H9 (cell line): ENCODE measurements around the gene ANKRD29. TPM values are rescaled to one million over a fixed set of nuclear protein-coding genes. Genes with fewer than 3 reads are reported as not detected.

Source experiments
- DNase-seq: peaks from one replicate; pipeline ENCODE4 v3.0.0-alpha.2; 2017
- H2AFZ ChIP-seq: one replicate; pipeline ENCODE4 v1.6.1; 2013; ENCODE audit warnings: mild to moderate bottlenecking, low read length, control low read depth, moderate library complexity
- H2AK5ac ChIP-seq: 2 replicates; pipeline ENCODE4 v1.6.1; 2013; ENCODE audit warnings: low read length, control low read depth, mixed read lengths; ENCODE audit not compliant: insufficient read length
- H2BK120ac ChIP-seq: one replicate; pipeline ENCODE4 v1.6.1; 2013; ENCODE audit warnings: low read depth, mild to moderate bottlenecking, low read length, control low read depth, inconsistent platforms; ENCODE audit not compliant: poor library complexity, severe bottlenecking
- H2BK12ac ChIP-seq: 2 replicates; pipeline ENCODE4 v1.6.1; 2013; ENCODE audit warnings: low read length, control low read depth, mixed read lengths, low read depth; ENCODE audit not compliant: insufficient read length
- H2BK15ac ChIP-seq: 2 replicates; pipeline ENCODE4 v1.6.1; 2013; ENCODE audit warnings: low read depth, low read length, control low read depth
- H2BK20ac ChIP-seq: one replicate; pipeline ENCODE4 v1.6.1; 2013; ENCODE audit warnings: low read depth, mild to moderate bottlenecking, low read length, control low read depth, inconsistent platforms; ENCODE audit not compliant: poor library complexity, severe bottlenecking
- H2BK5ac ChIP-seq: 2 replicates; pipeline ENCODE4 v1.6.1; 2013; ENCODE audit warnings: low read length, control low read depth, mixed read lengths; ENCODE audit not compliant: insufficient read length
- H3K14ac ChIP-seq: 2 replicates; pipeline ENCODE4 v1.6.1; 2013; ENCODE audit warnings: low read length, control low read depth; ENCODE audit not compliant: insufficient read depth
- H3K18ac ChIP-seq: 2 replicates; pipeline ENCODE4 v1.6.1; 2013; ENCODE audit warnings: low read depth, mild to moderate bottlenecking, mixed read lengths, low read length, control low read depth; ENCODE audit not compliant: insufficient read length
- H3K23ac ChIP-seq: 2 replicates; pipeline ENCODE4 v1.6.1; 2013; ENCODE audit warnings: low read length, control low read depth, mixed read lengths, low read depth; ENCODE audit not compliant: insufficient read length
- H3K23me2 ChIP-seq: 2 replicates; pipeline ENCODE4 v1.6.1; 2013; ENCODE audit warnings: low read depth, mild to moderate bottlenecking, mixed read lengths, low read length, control low read depth; ENCODE audit not compliant: insufficient read length, poor library complexity, severe bottlenecking
- H3K27ac ChIP-seq: 2 replicates; pipeline ENCODE4 v1.5.1; 2013; ENCODE audit warnings: low read length, control low read depth, mixed read lengths, low read depth; ENCODE audit not compliant: insufficient read length
- H3K27me3 ChIP-seq: 2 replicates; pipeline ENCODE4 v1.6.1; 2013; ENCODE audit warnings: low read length, control low read depth, inconsistent platforms; ENCODE audit not compliant: insufficient read depth
- H3K4ac ChIP-seq: 2 replicates; pipeline ENCODE4 v1.6.1; 2013; ENCODE audit warnings: low read depth, mild to moderate bottlenecking, control low read depth, inconsistent platforms, low read length, moderate library complexity
- H3K4me1 ChIP-seq: 2 replicates; pipeline ENCODE4 v1.6.1; 2013; ENCODE audit warnings: low read length, control low read depth, inconsistent platforms; ENCODE audit not compliant: insufficient read depth
- H3K4me2 ChIP-seq: 2 replicates; pipeline ENCODE4 v1.6.1; 2013; ENCODE audit warnings: low read length, control low read depth, mixed read lengths; ENCODE audit not compliant: insufficient read length, insufficient read depth
- H3K56ac ChIP-seq: 2 replicates; pipeline ENCODE4 v1.6.1; 2013; ENCODE audit warnings: low read depth, mild to moderate bottlenecking, mixed read lengths, low read length, control low read depth; ENCODE audit not compliant: insufficient read length
- H3K79me1 ChIP-seq: 2 replicates; pipeline ENCODE4 v1.6.1; 2013; ENCODE audit warnings: low read depth, mild to moderate bottlenecking, moderate library complexity, low read length, control low read depth, inconsistent platforms; ENCODE audit not compliant: insufficient read depth, poor library complexity, severe bottlenecking
- H3K79me2 ChIP-seq: 2 replicates; pipeline ENCODE4 v1.6.1; 2013; ENCODE audit warnings: low read length, control low read depth, inconsistent platforms; ENCODE audit not compliant: insufficient read depth
- H3K9ac ChIP-seq: 2 replicates; pipeline ENCODE4 v1.6.1; 2013; ENCODE audit warnings: low read length, control low read depth, mixed read lengths; ENCODE audit not compliant: insufficient read length; ENCODE audit errors: extremely low read depth
- H3K9me3 ChIP-seq: one replicate; pipeline ENCODE4 v1.6.1; 2013; ENCODE audit warnings: low read depth, low read length, inconsistent platforms; ENCODE audit not compliant: control insufficient read depth
- H3T11ph ChIP-seq: one replicate; pipeline ENCODE4 v1.6.1; 2013; ENCODE audit warnings: mild to moderate bottlenecking, low read length, control low read depth, inconsistent platforms
- H4K20me1 ChIP-seq: one replicate; pipeline ENCODE4 v1.6.1; 2013; ENCODE audit not compliant: control insufficient read depth, insufficient read length, insufficient read depth
- H4K5ac ChIP-seq: 2 replicates; pipeline ENCODE4 v1.6.1; 2013; ENCODE audit warnings: low read depth, mild to moderate bottlenecking, mixed read lengths, low read length, control low read depth; ENCODE audit not compliant: insufficient read length
- H4K8ac ChIP-seq: replicated peaks from 2 replicates; pipeline ENCODE4 v1.6.1; 2013; ENCODE audit warnings: low read length, control low read depth, mixed read lengths, low read depth; ENCODE audit not compliant: insufficient read length
- H4K91ac ChIP-seq: 2 replicates; pipeline ENCODE4 v1.6.1; 2013; ENCODE audit warnings: low read depth, mild to moderate bottlenecking, moderate library complexity, mixed read lengths, low read length, control low read depth; ENCODE audit not compliant: insufficient read length
- H3K27ac Mint-ChIP-seq, 3 experiments: 2 replicates in 2 of 3; 3 replicates in 1 of 3; pipeline ENCODE4 v1.8.0; 2020 to 2021; ENCODE audit warnings: mixed read lengths in 3 of 3, mild to moderate bottlenecking in 1 of 3, moderate library complexity in 1 of 3
- H3K27me3 Mint-ChIP-seq: 2 replicates; pipeline ENCODE4 v1.8.0; 2021; ENCODE audit warnings: low read depth, mild to moderate bottlenecking, moderate library complexity, mixed read lengths
- H3K36me3 Mint-ChIP-seq, 3 experiments: 2 replicates in 2 of 3; 3 replicates in 1 of 3; pipeline ENCODE4 v1.8.0; 2020 to 2021; ENCODE audit warnings: low read depth in 3 of 3, mixed read lengths in 3 of 3; ENCODE audit not compliant: insufficient read depth in 1 of 3
- H3K4me1 Mint-ChIP-seq, 2 experiments: 2 replicates each; pipeline ENCODE4 v1.8.0; 2020; ENCODE audit warnings: mixed read lengths in 2 of 2
- H3K4me3 Mint-ChIP-seq, 2 experiments: 2 replicates in 1 of 2; 3 replicates in 1 of 2; pipeline ENCODE4 v1.8.0; 2020 to 2021; ENCODE audit warnings: mild to moderate bottlenecking in 2 of 2, mixed read lengths in 2 of 2, moderate library complexity in 1 of 2
- H3K9me3 Mint-ChIP-seq, 2 experiments: 2 replicates in 1 of 2; 3 replicates in 1 of 2; pipeline ENCODE4 v1.8.0; 2020; ENCODE audit warnings: mild to moderate bottlenecking in 2 of 2, mixed read lengths in 2 of 2, moderate library complexity in 1 of 2
- WGBS: extraction: QIAGEN DNeasy Blood & Tissue Kit; methylation state at CpG from one replicate; pipeline ENCODE4 v1.1.7; 2013; ENCODE audit warnings: missing lambda C conversion rate, low lambda C conversion rate, mixed read lengths; ENCODE audit not compliant: insufficient read length; ENCODE audit errors: extremely low coverage; 5-methylcytosine and 5-hydroxymethylcytosine counted together
- total RNA-seq: library from RNA; stranded (reverse); gene quantifications from 2 replicates; pipeline ENCODE4 v1.2.1, GENCODE V29; 2021
- TF ChIP-seq, protein P1 (sequence below): fragments of 200-600 bp; sonication (generic); conservative IDR thresholded peaks from 3 replicates; pipeline ENCODE4 v1.8.0; 2021; ENCODE audit warnings: antibody characterized with exemption, mild to moderate bottlenecking

The ANKRD29 gene
- total RNA-seq, 1 experiment from 2014 or later = 2.1 TPM

DNA sequence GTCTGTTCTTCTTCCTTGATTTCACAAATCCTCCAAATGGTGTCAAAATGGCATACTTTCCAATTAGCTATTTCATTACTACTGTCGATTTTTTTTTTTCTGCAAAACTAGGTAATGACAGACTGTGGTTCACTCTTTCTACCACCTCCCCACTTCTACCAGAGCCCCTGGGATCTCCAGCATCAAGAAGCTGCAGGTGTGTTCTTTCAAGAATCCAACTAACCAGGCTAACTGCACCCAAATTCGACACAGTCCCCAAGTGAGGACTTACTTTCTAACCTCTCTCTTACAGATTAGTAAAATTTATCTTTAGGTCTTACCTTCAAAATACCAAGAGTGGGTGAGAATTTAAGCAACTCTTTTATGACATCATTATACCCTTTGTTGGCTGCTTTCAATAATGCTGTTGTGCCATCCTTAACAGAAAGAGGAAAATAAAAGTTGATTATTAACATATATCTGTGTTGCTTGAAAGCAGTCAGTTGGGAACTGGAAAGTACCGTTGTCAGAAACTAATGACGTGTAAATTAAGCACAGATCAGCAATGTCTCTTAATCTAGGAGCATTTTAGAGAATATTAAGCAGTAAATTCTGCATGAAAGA lies 45.2 kb downstream of the ANKRD29 start:
- Histone ChIP-seq H3K56ac (no peak overlapping the region), H3K4ac (no peak overlapping the region), H4K91ac (no peak overlapping the region), H3K14ac (no peak overlapping the region), H2BK20ac (no peak overlapping the region), H3K9me3 (no peaks in the 10 kb centered on the region), H2BK120ac (no peak overlapping the region), H3K4me2 (no peak overlapping the region), H2BK5ac (no peak overlapping the region), H3K27ac (no peak overlapping the region), H3K23me2 (peaks cover 12% of the 10 kb centered on the region), H3K79me2 (no peaks in the 10 kb centered on the region), H3K9ac (no peak overlapping the region), H4K20me1 (no peaks in the 10 kb centered on the region), H3K4me1 (no peaks in the 10 kb centered on the region; the same call in 1 of the 2 replicates), H2AFZ (no peak overlapping the region), H2BK12ac (no peak overlapping the region), H3T11ph (no peak overlapping the region), H2AK5ac (no peak overlapping the region), H3K79me1 (no peaks in the 10 kb centered on the region), H2BK15ac (no peak overlapping the region), H3K18ac (no peak overlapping the region), H4K8ac (no peak overlapping the region), H3K23ac (no peak overlapping the region), H3K27me3 (peaks cover 7% of the 10 kb centered on the region; the same call in 1 of the 2 replicates), H4K5ac (no peak overlapping the region)
- Mint-ChIP-seq H3K4me3 (no peak overlapping the region), H3K36me3 (no peaks in the 10 kb centered on the region), H3K9me3 (no peaks in the 10 kb centered on the region), H3K27me3 (peaks cover 52% of the 10 kb centered on the region), H3K4me1 (peaks cover 7 to 24% of the 10 kb centered on the region in 2 experiments), H3K27ac (no peak overlapping the region)
- TF ChIP-seq, protein P1, sequence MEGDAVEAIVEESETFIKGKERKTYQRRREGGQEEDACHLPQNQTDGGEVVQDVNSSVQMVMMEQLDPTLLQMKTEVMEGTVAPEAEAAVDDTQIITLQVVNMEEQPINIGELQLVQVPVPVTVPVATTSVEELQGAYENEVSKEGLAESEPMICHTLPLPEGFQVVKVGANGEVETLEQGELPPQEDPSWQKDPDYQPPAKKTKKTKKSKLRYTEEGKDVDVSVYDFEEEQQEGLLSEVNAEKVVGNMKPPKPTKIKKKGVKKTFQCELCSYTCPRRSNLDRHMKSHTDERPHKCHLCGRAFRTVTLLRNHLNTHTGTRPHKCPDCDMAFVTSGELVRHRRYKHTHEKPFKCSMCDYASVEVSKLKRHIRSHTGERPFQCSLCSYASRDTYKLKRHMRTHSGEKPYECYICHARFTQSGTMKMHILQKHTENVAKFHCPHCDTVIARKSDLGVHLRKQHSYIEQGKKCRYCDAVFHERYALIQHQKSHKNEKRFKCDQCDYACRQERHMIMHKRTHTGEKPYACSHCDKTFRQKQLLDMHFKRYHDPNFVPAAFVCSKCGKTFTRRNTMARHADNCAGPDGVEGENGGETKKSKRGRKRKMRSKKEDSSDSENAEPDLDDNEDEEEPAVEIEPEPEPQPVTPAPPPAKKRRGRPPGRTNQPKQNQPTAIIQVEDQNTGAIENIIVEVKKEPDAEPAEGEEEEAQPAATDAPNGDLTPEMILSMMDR = no peak
- WGBS = no CpG with 5 or more reads among the region's 4 CpGs
- no peak for DNase-seq
